GM23338 (cell line): Measurements from ENCODE around the gene OARD1. TPM values are rescaled to one million over a fixed set of nuclear protein-coding genes. Genes with fewer than 3 reads are reported as not detected.

Source experiments
- ATAC-seq: fragments of 200-7000 bp; cut with Tn5 transposase; 3 replicates; pipeline ENCODE4 v1.9.1; 2020
- DNase-seq: peaks from one replicate; pipeline ENCODE4 v3.0.0-alpha.2; 2015; ENCODE audit warnings: low spot score
- H2AFZ ChIP-seq: fragments of 200-600 bp; sonication (generic); 2 replicates; pipeline ENCODE4 v1.8.0; 2016; ENCODE audit warnings: antibody characterized with exemption, mild to moderate bottlenecking, moderate library complexity
- H3F3A ChIP-seq: fragments of 200-600 bp; sonication (generic); replicated peaks from 2 replicates; pipeline ENCODE4 v1.8.0; 2017; ENCODE audit warnings: antibody characterized with exemption, mixed run types, low read depth
- H3K27ac ChIP-seq: fragments of 200-600 bp; sonication (generic); 2 replicates; pipeline ENCODE4 v1.6.1; 2016; ENCODE audit warnings: low read depth
- H3K27me3 ChIP-seq: fragments of 200-600 bp; sonication (generic); 2 replicates; pipeline ENCODE4 v1.8.0; 2016; ENCODE audit warnings: mild to moderate bottlenecking, mixed run types, moderate library complexity; ENCODE audit not compliant: insufficient read depth
- H3K36me3 ChIP-seq: fragments of 200-600 bp; sonication (generic); 2 replicates; pipeline ENCODE4 v1.8.0; 2016; ENCODE audit warnings: mild to moderate bottlenecking; ENCODE audit not compliant: insufficient read depth
- H3K4me1 ChIP-seq: fragments of 200-600 bp; sonication (generic); 2 replicates; pipeline ENCODE4 v1.8.0; 2016; ENCODE audit warnings: mild to moderate bottlenecking, moderate library complexity; ENCODE audit not compliant: insufficient read depth
- H3K4me2 ChIP-seq: fragments of 200-600 bp; sonication (generic); 2 replicates; pipeline ENCODE4 v1.7.1; 2017; ENCODE audit warnings: mixed run types
- H3K4me3 ChIP-seq: fragments of 200-600 bp; sonication (generic); 2 replicates; pipeline ENCODE4 v1.6.1; 2016; ENCODE audit warnings: mixed run types
- H3K79me2 ChIP-seq: fragments of 200-600 bp; sonication (generic); replicated peaks from 2 replicates; pipeline ENCODE4 v1.8.0; 2017; ENCODE audit warnings: mild to moderate bottlenecking; ENCODE audit not compliant: insufficient read depth
- H3K9me2 ChIP-seq: fragments of 200-600 bp; sonication (generic); 2 replicates; pipeline ENCODE4 v1.8.0; 2017; ENCODE audit not compliant: insufficient read depth
- H4K20me1 ChIP-seq: fragments of 200-600 bp; sonication (generic); replicated peaks from 2 replicates; pipeline ENCODE4 v1.8.0; 2017; ENCODE audit warnings: mild to moderate bottlenecking; ENCODE audit not compliant: insufficient read depth
- H3K27ac Mint-ChIP-seq: 2 replicates; pipeline ENCODE4 v1.8.0; 2020; ENCODE audit warnings: inconsistent platforms, mild to moderate bottlenecking, moderate library complexity, mixed read lengths
- H3K27me3 Mint-ChIP-seq: 3 replicates; pipeline ENCODE4 v1.8.0; 2022; ENCODE audit warnings: low read depth, mild to moderate bottlenecking, moderate library complexity, mixed read lengths, inconsistent platforms; ENCODE audit not compliant: insufficient read depth, poor library complexity
- H3K36me3 Mint-ChIP-seq: 3 replicates; pipeline ENCODE4 v1.8.0; 2021; ENCODE audit warnings: low read depth, mild to moderate bottlenecking, inconsistent platforms, moderate library complexity, mixed read lengths
- H3K4me1 Mint-ChIP-seq: 3 replicates; pipeline ENCODE4 v1.8.0; 2020; ENCODE audit warnings: mild to moderate bottlenecking, inconsistent platforms, mixed read lengths
- H3K4me3 Mint-ChIP-seq: 3 replicates; pipeline ENCODE4 v1.8.0; 2021; ENCODE audit warnings: moderate library complexity, mild to moderate bottlenecking, inconsistent platforms, mixed read lengths
- H3K9me3 Mint-ChIP-seq: 3 replicates; pipeline ENCODE4 v1.8.0; 2020; ENCODE audit warnings: moderate library complexity, mild to moderate bottlenecking, inconsistent platforms, mixed read lengths
- CREB1 ChIP-seq: fragments of 250-450 bp; sonication (Bioruptor Pico); IDR thresholded peaks from 2 replicates; pipeline ENCODE4 v1.5.0; 2020; ENCODE audit warnings: low read depth, mild to moderate bottlenecking, moderate library complexity
- EZH2phosphoT487 ChIP-seq: fragments of 200-600 bp; sonication (generic); IDR thresholded peaks from one replicate; pipeline ENCODE4 v1.8.1; 2018; ENCODE audit warnings: antibody characterized with exemption; ENCODE audit not compliant: unreplicated experiment
- NANOG ChIP-seq: IDR thresholded peaks from 2 replicates; pipeline ENCODE4 v1.6.1; 2016; ENCODE audit warnings: antibody characterized with exemption, borderline replicate concordance
- POLR2AphosphoS5 ChIP-seq: IDR thresholded peaks from 2 replicates; pipeline ENCODE4 v1.6.1; 2016; ENCODE audit warnings: antibody characterized with exemption, low read depth
- STAT1 ChIP-seq: IDR thresholded peaks from one replicate; pipeline ENCODE4 v1.6.1; 2016; ENCODE audit warnings: antibody characterized with exemption; ENCODE audit not compliant: unreplicated experiment
- ZNF331 ChIP-seq: fragments of 250-450 bp; sonication (Bioruptor Pico); IDR thresholded peaks from 2 replicates; pipeline ENCODE4 v1.5.0; 2020; ENCODE audit warnings: low read depth, mild to moderate bottlenecking, moderate library complexity
- polyA plus RNA-seq: library from polyadenylated mRNA; unstranded; fragments of >200 nt; fragmentation: Nextera tagmentation; extraction: Ambion mirVana; gene quantifications from 2 replicates; pipeline ENCODE4 v1.2.1, GENCODE V29; 2016
- total RNA-seq: library from RNA; depleted of rRNA; stranded (reverse); fragments of >200 nt; shearing (Covaris generic); gene quantifications from 2 replicates; pipeline ENCODE4 v1.2.3, GENCODE V29; 2014
- TF ChIP-seq, protein P1 (sequence below): fragments of 250-450 bp; sonication (Bioruptor Pico); IDR thresholded peaks from 2 replicates; pipeline ENCODE4 v1.5.0; 2020; ENCODE audit warnings: mild to moderate bottlenecking, moderate library complexity

OARD1 gene
- total and polyA plus RNA-seq, 2 experiments from 2014 or later, result 25.9 to 60.8 TPM

DNA sequence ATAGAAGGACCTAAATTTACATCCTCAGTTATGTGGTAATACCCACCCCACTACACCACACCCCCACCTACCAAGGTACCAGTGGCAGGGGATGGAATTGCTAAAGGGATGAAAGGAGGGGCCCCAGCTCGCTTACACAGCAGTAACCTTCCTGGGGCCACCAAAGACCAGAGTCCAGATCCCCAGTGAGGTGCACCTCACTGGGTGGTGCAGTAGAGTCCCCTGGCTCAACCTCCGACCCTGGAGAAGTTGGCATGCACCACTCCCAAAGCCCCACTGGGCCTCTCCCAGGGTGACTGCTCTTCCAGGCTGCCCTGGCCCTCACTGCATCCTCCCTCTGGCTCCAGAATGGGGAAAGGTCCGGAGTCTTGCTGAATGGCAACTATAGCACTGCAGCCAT, 34.0 kb downstream of the OARD1 start (continued):
- TF ChIP-seq, protein P1, sequence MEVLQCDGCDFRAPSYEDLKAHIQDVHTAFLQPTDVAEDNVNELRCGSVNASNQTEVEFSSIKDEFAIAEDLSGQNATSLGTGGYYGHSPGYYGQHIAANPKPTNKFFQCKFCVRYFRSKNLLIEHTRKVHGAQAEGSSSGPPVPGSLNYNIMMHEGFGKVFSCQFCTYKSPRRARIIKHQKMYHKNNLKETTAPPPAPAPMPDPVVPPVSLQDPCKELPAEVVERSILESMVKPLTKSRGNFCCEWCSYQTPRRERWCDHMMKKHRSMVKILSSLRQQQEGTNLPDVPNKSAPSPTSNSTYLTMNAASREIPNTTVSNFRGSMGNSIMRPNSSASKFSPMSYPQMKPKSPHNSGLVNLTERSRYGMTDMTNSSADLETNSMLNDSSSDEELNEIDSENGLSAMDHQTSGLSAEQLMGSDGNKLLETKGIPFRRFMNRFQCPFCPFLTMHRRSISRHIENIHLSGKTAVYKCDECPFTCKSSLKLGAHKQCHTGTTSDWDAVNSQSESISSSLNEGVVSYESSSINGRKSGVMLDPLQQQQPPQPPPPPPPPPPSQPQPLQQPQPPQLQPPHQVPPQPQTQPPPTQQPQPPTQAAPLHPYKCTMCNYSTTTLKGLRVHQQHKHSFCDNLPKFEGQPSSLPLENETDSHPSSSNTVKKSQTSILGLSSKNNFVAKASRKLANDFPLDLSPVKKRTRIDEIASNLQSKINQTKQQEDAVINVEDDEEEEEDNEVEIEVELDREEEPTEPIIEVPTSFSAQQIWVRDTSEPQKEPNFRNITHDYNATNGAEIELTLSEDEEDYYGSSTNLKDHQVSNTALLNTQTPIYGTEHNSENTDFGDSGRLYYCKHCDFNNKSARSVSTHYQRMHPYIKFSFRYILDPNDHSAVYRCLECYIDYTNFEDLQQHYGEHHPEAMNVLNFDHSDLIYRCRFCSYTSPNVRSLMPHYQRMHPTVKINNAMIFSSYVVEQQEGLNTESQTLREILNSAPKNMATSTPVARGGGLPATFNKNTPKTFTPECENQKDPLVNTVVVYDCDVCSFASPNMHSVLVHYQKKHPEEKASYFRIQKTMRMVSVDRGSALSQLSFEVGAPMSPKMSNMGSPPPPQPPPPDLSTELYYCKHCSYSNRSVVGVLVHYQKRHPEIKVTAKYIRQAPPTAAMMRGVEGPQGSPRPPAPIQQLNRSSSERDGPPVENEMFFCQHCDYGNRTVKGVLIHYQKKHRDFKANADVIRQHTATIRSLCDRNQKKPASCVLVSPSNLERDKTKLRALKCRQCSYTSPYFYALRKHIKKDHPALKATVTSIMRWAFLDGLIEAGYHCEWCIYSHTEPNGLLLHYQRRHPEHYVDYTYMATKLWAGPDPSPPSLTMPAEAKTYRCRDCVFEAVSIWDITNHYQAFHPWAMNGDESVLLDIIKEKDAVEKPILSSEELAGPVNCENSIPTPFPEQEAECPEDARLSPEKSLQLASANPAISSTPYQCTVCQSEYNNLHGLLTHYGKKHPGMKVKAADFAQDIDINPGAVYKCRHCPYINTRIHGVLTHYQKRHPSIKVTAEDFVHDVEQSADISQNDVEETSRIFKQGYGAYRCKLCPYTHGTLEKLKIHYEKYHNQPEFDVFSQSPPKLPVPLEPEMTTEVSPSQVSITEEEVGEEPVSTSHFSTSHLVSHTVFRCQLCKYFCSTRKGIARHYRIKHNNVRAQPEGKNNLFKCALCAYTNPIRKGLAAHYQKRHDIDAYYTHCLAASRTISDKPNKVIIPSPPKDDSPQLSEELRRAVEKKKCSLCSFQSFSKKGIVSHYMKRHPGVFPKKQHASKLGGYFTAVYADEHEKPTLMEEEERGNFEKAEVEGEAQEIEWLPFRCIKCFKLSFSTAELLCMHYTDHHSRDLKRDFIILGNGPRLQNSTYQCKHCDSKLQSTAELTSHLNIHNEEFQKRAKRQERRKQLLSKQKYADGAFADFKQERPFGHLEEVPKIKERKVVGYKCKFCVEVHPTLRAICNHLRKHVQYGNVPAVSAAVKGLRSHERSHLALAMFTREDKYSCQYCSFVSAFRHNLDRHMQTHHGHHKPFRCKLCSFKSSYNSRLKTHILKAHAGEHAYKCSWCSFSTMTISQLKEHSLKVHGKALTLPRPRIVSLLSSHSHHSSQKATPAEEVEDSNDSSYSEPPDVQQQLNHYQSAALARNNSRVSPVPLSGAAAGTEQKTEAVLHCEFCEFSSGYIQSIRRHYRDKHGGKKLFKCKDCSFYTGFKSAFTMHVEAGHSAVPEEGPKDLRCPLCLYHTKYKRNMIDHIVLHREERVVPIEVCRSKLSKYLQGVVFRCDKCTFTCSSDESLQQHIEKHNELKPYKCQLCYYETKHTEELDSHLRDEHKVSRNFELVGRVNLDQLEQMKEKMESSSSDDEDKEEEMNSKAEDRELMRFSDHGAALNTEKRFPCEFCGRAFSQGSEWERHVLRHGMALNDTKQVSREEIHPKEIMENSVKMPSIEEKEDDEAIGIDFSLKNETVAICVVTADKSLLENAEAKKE (CRISPR knock-in tag), result no peak
- TF ChIP-seq NANOG (no peak), EZH2phosphoT487 (no peak)

DNA sequence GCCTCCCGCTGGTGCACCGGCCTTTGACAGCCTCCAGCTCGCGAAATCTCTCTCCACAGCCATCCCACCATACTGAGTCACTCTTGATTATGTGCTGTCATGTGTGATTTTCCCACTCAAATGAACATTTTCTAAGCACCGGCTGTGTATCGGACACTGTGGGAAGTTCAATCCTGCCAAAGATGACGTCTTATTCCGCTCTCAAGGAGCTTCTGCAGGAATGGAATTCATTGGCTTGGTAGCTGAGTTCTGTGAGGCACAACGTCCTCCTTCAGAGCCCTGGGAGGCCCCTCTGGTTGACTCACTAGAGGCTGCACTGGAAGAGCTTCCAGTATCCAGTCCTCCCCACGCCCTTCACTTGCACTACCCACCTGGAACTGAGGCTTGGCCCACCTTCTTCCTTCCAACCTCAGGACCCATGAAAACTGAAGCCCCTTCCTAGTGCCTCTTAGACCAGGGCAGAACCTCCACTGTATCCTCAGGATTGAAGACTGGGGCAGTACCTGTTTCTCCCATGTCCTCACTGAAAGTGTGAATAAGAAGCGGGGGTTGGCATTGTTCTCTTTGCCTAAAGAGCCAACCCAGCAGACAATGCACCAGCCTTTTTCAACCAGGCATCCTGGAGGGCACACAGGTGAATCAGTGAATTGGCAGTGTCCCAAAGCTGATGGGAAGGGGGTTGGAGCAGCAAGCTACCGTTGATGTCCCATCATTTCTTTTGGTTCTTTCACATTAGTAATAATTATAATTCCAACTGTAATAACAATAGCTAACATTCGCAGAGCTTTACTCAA, 34.9 kb downstream of the OARD1 start:
- H3K4me1 ChIP-seq, result no peaks in the 10 kb centered on the region; the same call in 1 of the 2 replicates
- H3K4me3 ChIP-seq, result no peak overlapping the region
- no peak overlapping the region for H3K4me3 Mint-ChIP-seq
- peaks cover 8% of the 10 kb centered on the region for H3K27me3 Mint-ChIP-seq
- no peaks in the 10 kb centered on the region; the same call in 1 of the 2 replicates for H3K36me3 ChIP-seq
- no peak overlapping the region for H2AFZ ChIP-seq
- no peaks in the 10 kb centered on the region for H3K79me2 ChIP-seq
- DNase-seq, result no peak
- H3F3A ChIP-seq, result no peaks in the 10 kb centered on the region
- ATAC-seq, result no peak
- no peaks in the 10 kb centered on the region for H3K9me3 Mint-ChIP-seq
- H4K20me1 ChIP-seq, result no peaks in the 10 kb centered on the region
- no peak overlapping the region for H3K4me2 ChIP-seq
- H3K9me2 ChIP-seq, result no peaks in the 10 kb centered on the region
- H3K4me1 Mint-ChIP-seq, result peaks cover 13% of the 10 kb centered on the region
- H3K36me3 Mint-ChIP-seq, result no peaks in the 10 kb centered on the region
- H3K27ac Mint-ChIP-seq, result no peak overlapping the region
- H3K27me3 ChIP-seq, result no peaks in the 10 kb centered on the region
- H3K27ac ChIP-seq, result no peak overlapping the region
- TF ChIP-seq NANOG (no peak), STAT1 (no peak), ZNF331 (CRISPR knock-in tag) (no peak), POLR2AphosphoS5 (no peak), CREB1 (no peak)
- TF ChIP-seq, protein P1 (CRISPR knock-in tag), result no peak
